ENCODE data around the gene EIF3M.

The EIF3M gene

GRCh38 chr11:32567154-32567553 is 16.5 kb upstream of the EIF3M start:
- Histone ChIP-seq H3K27me3 (no peaks in the 10 kb centered on the region), H3K36me3 (no peaks in the 10 kb centered on the region), H3K4me1 (ENCODE audit: control insufficient read depth in 1 of 2, insufficient read depth in 1 of 2, low read depth in 1 of 2, low read length in 1 of 2) (no peaks in the 10 kb centered on the region), H3K9me3 (no peaks in the 10 kb centered on the region), H3K4me3 (ENCODE audit: low read depth in 1 of 2, low read length in 1 of 2) (no peak overlapping the region), H3K27ac (no peak overlapping the region)
- TF ChIP-seq, protein P1, sequence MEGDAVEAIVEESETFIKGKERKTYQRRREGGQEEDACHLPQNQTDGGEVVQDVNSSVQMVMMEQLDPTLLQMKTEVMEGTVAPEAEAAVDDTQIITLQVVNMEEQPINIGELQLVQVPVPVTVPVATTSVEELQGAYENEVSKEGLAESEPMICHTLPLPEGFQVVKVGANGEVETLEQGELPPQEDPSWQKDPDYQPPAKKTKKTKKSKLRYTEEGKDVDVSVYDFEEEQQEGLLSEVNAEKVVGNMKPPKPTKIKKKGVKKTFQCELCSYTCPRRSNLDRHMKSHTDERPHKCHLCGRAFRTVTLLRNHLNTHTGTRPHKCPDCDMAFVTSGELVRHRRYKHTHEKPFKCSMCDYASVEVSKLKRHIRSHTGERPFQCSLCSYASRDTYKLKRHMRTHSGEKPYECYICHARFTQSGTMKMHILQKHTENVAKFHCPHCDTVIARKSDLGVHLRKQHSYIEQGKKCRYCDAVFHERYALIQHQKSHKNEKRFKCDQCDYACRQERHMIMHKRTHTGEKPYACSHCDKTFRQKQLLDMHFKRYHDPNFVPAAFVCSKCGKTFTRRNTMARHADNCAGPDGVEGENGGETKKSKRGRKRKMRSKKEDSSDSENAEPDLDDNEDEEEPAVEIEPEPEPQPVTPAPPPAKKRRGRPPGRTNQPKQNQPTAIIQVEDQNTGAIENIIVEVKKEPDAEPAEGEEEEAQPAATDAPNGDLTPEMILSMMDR (IDR thresholded peaks at IDR 0.05) = no peak

GRCh38 chr11:32569313-32569881 is 14.2 kb upstream of the EIF3M start:
- Histone ChIP-seq H3K9me3 (no peaks in the 10 kb centered on the region), H3K27ac (no peak overlapping the region), H3K36me3 (no peaks in the 10 kb centered on the region), H3K4me1 (ENCODE audit: control insufficient read depth in 1 of 2, insufficient read depth in 1 of 2, low read depth in 1 of 2, low read length in 1 of 2) (no peaks in the 10 kb centered on the region), H3K27me3 (no peaks in the 10 kb centered on the region), H3K4me3 (ENCODE audit: low read depth in 1 of 2, low read length in 1 of 2) (no peak overlapping the region)
- TF ChIP-seq, protein P1 (IDR thresholded peaks at IDR 0.05) = no peak

GRCh38 chr11:32571039-32571438 is 12.6 kb upstream of the EIF3M start:
- no peaks in the 10 kb centered on the region for H3K27me3 ChIP-seq
- H3K4me1 ChIP-seq (ENCODE audit: control insufficient read depth in 1 of 2, insufficient read depth in 1 of 2, low read depth in 1 of 2, low read length in 1 of 2) = no peaks in the 10 kb centered on the region
- H3K4me3 ChIP-seq (ENCODE audit: low read depth in 1 of 2, low read length in 1 of 2) = no peak overlapping the region
- no peak overlapping the region for H3K27ac ChIP-seq
- TF ChIP-seq, protein P1 (IDR thresholded peaks at IDR 0.05) = no peak
- no peaks in the 10 kb centered on the region for H3K9me3 ChIP-seq
- H3K36me3 ChIP-seq = no peaks in the 10 kb centered on the region

DNA sequence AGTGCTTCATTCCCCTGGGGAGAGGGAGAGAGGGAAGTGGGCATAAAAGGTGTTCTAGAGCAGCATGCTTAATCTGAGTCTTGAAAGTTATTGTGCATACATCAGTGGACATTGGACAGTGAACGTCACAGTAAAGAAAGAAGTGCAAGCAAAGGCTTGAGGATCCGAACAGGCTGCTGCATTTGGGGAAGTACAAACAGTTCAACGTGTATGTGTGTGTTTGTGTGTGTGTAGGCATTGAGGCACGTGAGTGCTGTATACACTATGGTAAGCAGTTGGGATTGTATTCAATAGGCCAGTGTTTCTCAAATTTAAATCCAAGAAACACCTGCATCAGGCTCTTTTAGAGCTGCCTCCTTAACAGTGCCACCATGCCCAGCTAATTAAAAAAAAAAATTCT is 10.4 kb upstream of the EIF3M start:
- H3K27me3 ChIP-seq = no peaks in the 10 kb centered on the region
- TF ChIP-seq, protein P1 (IDR thresholded peaks at IDR 0.05) = no peak
- no peak overlapping the region for H3K4me3 ChIP-seq (ENCODE audit: low read depth in 1 of 2, low read length in 1 of 2)
- H3K27ac ChIP-seq = no peak overlapping the region
- H3K4me1 ChIP-seq (ENCODE audit: control insufficient read depth in 1 of 2, insufficient read depth in 1 of 2, low read depth in 1 of 2, low read length in 1 of 2) = no peaks in the 10 kb centered on the region
- no peaks in the 10 kb centered on the region for H3K36me3 ChIP-seq
- no peaks in the 10 kb centered on the region for H3K9me3 ChIP-seq

DNA sequence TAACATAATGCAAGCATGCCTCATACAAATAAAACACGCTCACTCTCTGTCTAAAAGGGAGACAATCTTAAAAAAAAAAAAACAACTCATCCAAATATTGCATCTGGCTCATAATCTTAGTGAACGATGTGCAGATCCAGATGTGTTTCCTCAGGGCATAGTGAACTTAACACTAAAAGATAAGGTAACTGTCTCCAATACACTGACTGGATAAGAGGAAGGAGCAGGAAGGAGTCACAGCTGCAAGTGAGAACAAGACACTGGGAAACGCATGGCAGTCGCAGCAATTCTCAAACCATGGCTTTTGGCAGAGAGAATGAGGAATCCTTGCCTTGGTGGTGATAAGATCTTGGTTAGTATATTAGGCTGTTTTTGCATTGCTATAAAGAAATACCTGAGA is 9.2 kb upstream of the EIF3M start:
- no peaks in the 10 kb centered on the region for H3K4me1 ChIP-seq (ENCODE audit: control insufficient read depth in 1 of 2, insufficient read depth in 1 of 2, low read depth in 1 of 2, low read length in 1 of 2)
- no peak overlapping the region for H3K27ac ChIP-seq
- H3K36me3 ChIP-seq = no peaks in the 10 kb centered on the region
- no peak overlapping the region for H3K4me3 ChIP-seq (ENCODE audit: low read depth in 1 of 2, low read length in 1 of 2)
- no peaks in the 10 kb centered on the region for H3K27me3 ChIP-seq
- TF ChIP-seq, protein P1 (IDR thresholded peaks at IDR 0.05) = no peak
- H3K9me3 ChIP-seq = no peaks in the 10 kb centered on the region

DNA sequence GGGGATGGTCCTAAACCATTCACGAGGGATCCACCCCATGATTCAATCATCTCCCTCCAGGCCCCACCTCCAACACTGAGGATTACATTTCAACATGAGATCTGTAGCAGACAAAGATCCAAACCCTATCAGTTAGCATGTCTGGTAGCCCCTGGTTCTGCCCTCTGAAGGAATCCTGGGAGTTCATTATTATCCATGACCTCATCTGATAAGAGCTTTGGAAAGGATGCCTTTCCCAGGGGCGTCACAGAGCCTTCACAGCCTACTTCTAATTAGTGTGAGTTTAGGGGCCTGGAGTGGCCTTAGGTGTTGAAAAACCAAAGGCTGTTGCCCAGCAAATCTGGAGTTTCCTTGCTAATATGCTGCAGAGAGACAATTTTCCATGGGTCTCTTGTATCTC is 8.6 kb upstream of the EIF3M start:
- TF ChIP-seq, protein P1 (IDR thresholded peaks at IDR 0.05) = no peak
- Histone ChIP-seq H3K27me3 (no peaks in the 10 kb centered on the region), H3K27ac (no peak overlapping the region), H3K9me3 (no peaks in the 10 kb centered on the region), H3K4me1 (ENCODE audit: control insufficient read depth in 1 of 2, insufficient read depth in 1 of 2, low read depth in 1 of 2, low read length in 1 of 2) (no peaks in the 10 kb centered on the region), H3K36me3 (no peaks in the 10 kb centered on the region), H3K4me3 (ENCODE audit: low read depth in 1 of 2, low read length in 1 of 2) (no peak overlapping the region)

All from neutrophil (primary cell).